NCI-H146 (cell line): ENCODE data around the gene XPNPEP1.
"Not testable (repeated sequence)": the region's sequence is repeated elsewhere in the genome, so short reads cannot be mapped to it uniquely, and the experiment has no call there.

Experiments used
- DNase-seq: peaks from one replicate; lab custom pipeline; 2025; lab: John Stamatoyannopoulos, UW

The XPNPEP1 gene

DNA sequence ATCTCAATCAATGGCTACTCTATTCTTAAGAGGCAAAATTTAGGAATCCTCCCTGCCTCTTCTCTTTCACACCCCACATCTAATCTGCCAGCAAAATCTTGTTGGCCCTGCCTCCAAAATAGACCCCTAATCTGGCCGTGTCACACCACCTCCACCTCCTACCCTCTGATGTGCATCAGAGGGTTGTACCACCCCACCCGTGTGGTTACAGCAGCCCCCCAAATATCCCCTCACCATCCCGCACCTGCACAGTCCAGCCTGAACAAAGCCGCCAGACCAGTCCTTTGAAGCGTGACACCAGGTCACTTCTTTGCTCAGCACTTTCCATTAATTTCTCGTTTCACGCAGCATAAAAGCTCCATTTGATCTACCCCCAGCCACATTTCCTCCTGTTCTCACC is 776 bp upstream of the XPNPEP1 start:
- no peak for DNase-seq

DNA sequence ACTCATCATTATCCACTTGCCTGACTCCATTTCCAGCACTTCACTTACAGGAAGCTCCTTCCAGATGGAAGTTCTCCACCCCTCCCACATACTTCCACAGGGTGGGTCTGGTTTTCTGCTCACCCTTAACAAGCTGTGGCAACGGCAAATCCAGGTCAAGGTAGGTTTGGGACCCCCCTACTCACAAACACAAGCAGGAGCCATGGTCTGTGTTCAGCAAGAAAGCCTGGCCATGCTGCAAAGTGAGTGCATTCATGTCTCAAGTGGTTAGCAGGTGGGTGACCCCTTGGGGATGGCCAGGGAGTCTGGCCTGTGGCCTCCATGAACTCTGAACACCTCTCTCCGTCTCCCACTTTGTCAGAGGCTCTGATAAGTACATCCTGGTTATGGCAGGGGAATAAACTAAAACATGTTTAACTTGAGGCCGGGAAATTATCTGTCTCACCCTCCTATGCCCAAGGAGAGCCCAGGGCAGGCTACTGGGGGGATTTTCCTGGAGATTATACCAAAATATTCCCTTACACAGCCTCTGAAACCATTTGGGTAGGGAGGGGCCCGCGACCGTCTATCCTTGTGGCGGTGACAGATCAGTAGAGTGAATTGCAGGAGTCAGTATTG is 844 bp downstream of the XPNPEP1 start:
- DNase-seq, result peak; percentile 16

DNA sequence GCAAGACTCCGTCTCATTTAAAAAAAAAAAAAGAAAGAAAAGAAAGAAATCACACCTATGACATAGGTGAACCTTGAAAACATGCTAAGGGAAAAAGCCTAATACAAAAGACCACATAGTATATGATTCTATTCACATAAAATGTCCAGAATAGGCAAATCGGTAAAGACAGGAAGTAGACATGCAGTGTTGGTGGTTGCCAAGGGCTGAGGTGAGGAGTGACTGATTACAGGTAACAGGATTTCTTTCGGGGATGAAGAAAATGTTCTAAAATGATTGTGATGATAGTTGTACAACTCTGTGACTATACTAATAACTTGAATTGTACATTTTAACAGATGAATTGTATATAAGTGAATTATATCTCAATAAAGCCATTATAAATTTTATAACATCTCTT is 3.3 kb downstream of the XPNPEP1 start:
- DNase-seq, result no peak

DNA sequence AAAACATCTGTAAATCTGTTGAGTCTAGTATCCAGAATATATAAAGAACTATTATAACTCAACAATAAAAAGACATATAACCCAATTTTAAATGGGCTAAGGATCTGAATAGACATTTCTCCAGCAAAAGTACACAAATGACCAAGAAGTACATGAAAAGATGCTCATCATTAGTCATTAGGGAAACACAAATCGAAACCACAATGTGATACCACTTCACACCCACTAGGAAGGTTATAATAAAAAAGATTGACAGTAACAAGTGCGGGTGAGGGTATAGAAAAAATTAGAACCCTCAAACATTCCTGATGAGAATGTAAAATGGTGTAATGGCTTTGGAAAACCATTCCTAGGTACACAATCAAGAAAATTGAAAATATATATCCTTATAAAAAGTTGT is 4.1 kb downstream of the XPNPEP1 start:
- no peak for DNase-seq

DNA sequence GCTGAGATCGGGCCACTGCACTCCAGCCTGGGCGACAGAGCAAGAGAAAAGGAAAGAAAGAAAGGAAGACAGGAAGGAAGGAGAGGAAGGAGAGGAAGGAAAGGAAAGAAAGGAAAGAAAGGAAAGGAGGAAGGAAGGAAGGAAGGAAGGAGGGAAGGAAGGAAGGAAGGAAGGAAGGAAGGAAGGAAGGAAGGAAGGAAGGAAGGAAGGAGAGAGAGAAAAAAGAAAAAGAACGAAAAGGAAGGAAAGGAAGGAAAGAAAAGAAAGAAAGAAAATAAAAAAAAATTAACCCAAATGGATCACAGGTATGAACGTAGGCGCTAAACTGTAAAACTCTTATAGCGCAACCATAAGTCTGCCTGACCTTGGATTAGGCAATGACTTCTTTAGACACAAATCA is 4.6 kb downstream of the XPNPEP1 start:
- DNase-seq, result not testable (repeated sequence)

DNA sequence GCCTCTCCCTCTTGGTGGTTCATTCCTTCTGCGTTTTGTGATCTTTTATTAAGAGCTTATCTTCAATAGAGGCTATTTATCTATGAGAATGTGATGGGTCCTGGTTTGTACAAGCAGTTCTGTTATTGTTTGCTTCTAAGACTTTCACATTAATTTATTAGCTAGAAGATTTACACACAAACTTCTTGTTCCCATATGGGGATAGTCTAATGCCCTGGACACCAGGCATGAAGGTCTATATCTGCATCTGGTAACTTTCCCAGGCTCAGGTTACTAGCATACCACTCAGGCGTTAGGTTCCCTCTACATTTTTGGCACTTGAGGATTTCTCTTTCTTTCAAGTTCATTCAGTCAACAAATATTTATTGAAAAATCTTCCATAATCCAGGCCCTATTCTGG is 7.7 kb downstream of the XPNPEP1 start:
- no peak for DNase-seq

DNA sequence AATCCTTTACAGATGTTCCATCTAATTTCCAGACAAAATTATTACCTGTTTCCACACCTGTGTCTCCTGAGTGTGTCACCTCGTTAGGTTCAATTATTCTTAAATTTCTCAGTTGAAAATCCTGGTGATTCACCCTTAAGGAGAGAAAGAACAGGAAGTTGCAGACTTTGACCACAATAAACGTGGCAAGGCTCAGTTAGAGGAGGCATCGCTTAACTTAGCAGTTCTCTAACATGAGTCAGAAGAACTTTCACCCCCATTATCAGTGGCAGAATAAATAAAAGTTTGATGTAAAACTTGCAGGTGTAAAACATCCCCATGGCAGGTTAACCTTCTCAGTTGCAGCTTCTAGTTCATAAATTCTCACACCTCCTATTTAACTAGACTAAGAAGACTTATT is 8.3 kb downstream of the XPNPEP1 start:
- no peak for DNase-seq

DNA sequence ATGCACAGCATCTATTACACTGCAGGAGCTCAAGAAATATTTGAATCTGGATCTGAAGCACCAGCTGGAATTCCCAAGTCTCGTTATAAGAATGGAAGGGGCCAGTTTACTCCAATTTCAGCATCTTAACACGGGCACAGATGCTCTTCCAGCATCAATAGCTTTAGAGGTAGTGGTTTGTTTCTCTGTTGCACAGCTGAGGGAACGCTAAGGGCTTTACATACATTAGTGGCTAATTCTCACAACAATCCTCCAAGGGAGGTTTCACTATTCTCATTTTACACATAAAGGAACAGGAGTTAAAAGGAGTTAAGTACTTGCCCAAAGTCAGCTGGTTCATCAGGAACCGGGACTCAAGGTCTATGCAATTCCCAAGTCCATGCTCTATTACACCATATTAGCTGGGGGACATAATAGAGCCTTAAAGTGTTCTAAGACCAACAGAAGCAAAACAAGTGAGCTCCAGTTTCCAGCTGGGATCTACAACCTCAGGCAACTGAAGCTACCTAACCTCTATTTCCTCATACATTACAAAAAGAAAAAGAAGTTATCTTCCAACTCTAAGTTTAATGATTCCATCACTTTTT is 9.9 kb downstream of the XPNPEP1 start:
- no peak for DNase-seq

DNA sequence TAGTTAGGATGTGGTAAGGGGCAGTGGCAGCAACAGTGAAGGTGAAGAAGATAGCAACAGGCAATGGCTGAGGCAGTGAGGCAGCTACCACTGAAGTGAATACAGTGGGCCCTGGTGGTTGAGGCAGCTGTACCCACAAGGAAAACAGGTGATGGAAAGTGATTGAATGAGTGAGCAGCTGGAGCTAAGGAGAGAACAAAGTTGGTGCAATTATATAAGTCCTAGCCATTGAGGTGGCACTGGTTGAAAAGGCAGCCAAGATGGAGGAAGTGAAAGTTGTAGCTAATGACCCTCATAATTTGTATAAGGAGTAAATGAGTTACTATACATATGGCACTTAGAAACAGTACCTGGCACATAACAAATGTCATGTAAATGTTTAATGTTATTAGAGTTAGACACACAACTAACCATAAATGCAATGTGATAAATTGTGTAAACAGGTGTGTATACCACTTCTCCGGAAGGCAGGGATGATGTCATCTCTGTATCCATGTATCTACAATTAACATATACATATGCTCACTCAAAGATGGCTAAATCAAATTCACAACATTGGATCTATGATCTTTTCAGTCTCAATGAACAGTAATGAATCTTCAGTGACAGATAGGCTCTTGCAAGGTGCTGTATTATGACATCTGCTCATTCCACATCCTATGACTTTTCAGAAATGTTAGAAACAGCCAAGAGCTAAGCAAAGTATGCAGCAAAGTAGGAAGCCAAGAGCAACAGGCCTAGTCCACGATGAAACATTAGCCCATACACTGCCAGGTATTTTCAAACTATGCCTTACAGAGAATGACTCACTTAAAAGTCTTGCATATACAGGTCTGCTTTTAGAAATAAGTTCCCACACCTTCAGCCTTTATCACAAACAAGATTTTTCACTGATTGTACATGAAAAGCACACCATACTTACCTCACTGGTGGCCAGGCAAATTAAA is 10.7 kb downstream of the XPNPEP1 start:
- DNase-seq, result peak; percentile 20

DNA sequence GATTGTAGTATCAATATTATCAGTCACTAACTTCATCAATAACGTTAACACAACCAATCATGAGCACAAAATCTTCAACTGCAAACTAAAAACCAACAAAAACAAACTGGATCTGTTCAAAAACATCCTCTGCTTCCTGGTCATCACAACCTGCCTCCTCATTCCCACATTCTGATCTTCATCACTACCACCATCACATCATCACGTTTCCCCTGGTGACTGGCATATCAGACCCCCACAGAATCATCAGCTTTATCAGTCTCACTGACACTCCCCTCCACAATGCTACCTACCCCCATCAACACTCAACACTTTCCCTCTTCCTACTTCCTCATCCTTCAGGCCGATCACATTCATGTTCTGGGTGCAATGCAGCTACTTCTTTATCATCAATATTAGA is 11.4 kb downstream of the XPNPEP1 start:
- DNase-seq, result no peak

DNA sequence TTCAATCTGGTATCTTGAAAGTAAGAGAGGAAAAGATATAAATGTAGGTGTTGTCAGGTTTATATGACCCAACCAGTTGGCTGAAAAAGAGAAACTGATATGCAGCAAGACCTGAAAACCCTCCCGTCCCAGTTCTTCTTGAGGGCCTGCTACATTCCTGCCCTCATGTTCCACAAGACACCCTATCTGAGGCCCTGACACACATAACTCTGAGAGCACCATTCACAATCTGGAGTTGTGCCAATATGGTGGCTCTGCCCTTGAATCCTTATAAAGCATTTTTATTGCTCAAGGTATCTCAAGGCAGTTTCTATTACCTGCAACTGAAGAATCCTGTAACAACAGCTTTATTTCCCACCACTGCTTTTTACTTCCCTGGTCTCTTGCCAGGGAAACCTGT is 17.0 kb downstream of the XPNPEP1 start:
- no peak for DNase-seq

DNA sequence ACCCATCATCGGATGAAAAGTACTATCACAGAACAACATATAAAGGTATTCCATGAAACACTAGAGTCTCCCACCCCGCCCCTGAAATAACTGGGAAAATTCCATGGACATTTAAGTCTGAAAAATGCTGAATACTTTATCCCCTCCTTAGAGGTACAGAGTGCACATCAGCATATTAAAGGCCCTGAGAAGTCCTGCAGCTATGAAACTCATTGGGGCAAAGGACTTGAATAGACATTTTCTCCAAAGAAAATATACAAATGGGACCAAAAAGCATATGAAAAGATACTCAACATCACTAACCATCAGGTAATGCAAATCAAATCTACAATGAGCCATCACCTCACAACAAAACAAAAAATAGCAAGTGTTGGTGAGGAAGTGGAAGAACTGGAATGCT is 18.9 kb downstream of the XPNPEP1 start:
- no peak for DNase-seq

DNA sequence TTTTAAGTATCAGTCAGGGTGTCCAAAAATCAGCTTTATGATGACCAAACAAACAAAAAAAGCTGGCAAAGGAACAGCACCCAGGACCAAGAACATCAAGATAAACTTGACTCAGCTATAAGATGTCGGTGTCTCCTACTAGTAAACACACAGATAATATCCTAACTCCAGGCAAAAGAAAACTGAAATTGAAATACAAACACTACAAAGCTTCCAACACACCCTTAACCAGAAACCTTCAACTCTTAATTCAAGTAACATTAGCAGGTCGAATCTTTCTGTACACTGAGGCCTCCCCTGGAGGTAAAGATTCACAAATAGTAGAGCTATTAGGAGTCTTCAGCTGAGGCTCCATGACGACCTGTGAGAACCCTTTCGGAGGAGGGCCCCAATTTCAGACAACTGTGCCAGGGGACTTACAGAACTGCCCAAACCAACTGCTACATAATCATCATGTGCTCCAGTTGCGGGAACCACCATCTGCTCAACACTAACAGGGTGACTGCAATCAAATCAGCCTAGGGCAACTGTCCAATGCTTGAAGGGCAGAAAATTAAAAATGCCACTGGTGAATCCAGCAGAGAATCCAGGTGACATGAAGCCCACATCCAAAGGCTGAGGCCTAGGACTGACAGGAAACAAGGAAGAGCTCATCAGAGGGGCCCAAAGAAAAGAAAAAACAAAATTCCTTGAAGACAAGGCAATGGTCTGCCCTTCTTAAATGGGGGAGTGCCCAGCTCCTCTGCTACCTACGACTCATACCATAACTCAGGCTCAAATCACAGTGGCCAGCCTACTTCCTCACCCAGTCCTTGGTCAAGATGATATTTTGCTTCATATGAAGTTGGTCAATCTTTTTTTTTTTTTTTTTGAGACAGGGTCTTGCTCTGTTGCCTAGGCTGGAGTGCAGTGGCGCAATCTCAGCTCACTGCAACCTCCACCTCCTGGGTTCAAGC is 20.0 kb downstream of the XPNPEP1 start:
- DNase-seq, result no peak

DNA sequence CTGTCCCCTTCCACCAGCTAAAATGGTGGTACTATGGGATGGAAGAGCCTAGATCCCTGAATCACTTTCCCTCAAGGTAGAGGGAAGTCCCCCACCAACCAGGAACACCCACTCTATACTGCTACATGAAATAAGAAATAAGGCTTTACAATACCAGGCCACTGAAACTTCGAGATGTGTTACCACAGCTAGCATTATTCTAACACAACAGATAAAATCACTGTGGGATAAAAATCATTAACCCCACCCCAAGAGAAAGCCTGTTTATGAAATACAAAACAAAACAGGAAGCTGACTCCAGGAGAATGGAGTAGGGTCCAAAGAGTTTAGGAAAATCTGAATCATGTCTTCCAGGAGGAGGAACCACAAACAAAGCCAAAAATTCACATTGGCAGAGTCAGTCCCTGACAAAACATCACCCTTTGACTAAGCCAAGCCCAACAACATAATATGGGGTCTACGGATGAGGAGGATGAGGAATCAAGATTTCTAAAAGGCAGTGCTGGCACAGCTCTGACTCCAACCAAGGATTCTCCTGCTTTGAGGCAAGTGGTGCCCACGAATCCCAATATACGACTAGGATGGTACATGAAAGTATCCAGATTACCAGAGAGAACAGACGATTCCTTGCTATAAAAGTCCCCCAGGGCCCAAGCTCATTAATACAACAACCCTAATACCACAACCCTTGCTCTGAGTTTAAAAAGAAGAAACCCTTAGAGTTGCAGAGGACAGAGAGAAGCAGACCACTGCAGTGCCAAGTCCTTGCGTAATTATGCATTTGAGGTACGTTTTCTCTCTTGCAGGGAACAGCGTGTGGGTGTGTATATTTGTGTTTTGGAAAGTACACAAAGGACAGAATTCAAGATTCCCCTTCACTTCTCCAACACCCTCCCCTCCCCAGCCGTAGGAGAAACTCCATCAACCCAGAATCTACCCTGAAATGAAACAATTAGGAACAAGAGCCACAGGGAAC is 23.7 kb downstream of the XPNPEP1 start:
- no peak for DNase-seq

DNA sequence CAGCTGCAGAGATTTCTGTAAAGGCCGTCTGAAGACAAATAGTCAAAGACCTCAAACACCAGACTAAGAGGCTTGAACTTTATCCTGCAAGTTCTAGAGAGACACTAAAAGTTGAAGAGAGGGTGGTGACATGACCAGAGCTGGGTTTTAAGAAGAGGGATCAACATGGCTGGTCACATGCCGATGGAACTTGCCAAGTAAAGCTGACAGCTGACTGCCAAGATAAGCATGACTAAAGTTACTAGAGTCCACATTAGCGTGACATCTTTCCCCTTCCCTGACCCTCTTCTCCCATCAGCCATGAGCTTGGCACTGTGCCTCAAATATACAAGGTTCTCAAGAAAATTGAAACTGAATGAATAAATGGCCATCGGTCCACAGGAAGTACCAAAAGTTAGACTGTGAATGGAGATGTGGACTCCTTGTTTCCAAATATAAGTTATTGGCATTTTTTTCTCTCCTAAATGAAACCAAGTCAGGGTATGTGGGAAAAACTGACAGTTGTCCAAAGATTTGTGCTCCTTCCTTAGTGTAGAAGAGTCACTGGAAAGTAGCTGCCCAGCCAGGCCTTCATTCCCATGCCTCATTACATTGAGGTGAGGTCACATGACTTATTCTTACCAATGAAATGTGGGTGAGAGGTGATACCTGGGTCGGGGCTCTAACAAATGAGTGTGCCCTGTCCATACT is 24.5 kb downstream of the XPNPEP1 start:
- no peak for DNase-seq

DNA sequence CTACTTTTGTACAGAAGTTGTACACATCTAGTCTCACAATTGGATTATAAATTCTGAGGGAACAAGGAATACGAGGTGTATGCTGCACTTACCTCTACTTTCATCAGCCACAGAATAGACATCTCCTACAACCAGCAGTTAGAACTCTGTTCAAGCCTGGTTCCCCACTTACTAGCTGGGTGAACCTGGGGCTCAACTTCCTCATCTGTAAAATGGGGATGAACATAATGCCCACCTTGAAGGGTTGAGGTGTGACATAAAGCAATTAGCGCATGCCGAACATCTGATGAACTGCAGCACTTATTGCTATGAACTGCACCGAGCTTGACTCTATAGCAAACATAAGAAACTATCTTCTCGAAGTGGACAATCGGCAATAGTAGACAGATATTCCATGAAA is 25.3 kb downstream of the XPNPEP1 start:
- no peak for DNase-seq

DNA sequence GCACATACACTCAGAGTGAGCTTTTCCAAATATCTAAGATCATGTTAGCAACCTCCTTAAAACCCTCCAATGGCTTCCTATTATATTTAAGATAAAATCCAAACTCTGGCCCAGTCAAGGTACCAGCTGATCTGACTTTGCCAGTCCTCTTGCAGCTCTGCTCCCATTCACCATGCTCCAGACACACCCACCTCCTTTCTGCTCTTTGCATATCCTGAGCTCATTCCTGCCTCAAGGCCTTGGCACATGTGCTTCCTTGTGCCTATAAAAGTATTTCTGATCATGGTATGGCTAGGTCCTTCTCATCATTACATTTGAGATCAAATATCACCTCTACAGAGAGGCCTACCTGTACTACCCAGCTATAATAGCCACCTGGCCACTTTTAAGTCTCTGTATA is 27.5 kb downstream of the XPNPEP1 start:
- DNase-seq, result no peak

DNA sequence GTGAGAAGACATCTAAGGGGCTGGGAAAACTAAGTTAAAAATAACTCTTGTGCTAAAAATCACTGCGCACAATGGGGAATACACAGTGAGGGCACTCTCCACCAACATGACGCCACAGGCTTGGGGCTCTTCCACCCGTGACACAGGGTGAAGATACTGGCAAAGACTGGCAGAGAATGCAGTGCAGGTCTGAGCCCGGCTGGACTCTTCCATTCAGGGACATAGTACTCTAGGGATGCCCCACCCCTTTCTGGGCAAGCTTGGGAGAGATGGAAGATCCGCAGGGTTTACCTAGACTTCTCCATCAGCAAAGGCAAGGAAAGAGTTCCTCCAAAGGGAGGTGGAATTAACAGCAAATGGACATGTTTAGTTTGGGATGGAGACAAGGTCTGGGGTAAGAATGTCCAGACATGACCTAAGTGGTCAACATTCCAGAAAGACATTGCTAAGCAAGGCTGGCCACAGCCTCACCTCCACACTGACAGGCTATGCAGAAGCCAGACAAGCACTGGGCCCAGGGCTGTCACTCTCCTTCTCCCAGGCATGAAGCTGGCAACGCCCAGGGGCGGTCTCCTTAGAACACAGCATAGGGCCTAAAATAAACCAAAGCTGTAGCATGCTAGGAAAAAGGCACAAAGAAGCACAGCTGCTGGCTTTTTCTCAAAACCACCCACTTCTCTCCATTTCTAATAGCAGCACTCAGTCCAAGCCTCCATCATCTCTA is 28.1 kb downstream of the XPNPEP1 start:
- DNase-seq, result no peak

DNA sequence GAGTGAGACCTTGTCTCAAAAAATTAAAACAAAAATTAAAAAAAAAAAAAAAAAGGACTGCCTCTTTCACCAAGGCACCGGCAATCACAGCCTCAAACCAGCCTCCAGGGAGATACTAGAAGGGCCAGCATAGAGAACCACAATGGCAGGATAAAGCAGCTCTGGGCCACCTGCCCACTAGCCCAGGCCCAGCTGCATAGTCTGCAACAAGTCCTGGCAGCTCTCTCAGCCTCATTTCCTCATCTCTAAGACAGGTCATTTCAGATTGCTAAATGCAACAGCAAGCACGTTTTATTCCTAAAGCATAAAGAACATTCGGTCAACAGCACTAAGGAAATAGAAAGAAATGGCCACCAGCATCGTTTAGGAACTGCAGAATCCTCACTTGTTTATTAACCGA is 28.8 kb downstream of the XPNPEP1 start:
- no peak for DNase-seq

DNA sequence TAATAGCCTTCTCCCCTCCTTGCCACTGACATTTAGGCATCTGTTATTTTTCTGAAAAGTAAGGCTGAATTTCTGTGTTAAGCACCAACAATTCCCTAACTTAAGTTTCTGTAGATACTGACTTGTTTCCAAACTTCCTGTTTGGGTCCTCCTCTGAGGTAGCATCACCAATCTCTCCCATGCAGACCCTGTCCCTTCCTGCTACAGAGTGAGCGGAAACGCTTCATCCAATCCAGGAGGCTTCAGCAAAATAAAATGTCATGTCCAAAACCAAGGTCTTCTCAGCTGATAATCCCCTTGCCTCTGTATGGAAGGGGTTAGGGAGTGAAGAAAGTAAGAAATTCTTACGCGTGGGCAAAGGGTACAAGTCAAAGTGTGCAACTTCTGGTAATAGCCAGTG is 29.9 kb downstream of the XPNPEP1 start:
- no peak for DNase-seq
